Loucy (cell line): ENCODE data around the gene TRANK1.

Source experiments
- H2AFZ ChIP-seq: fragments of 200-600 bp; sonication (generic); 2 replicates; pipeline ENCODE4 v1.6.0; 2016; ENCODE audit warnings: antibody characterized with exemption, mild to moderate bottlenecking, low read length, moderate library complexity
- H3F3A ChIP-seq: fragments of 200-600 bp; 2 replicates; pipeline ENCODE4 v1.6.0; 2016; ENCODE audit warnings: antibody characterized with exemption, low read depth, mild to moderate bottlenecking
- H3K27me3 ChIP-seq: fragments of 200-600 bp; sonication (generic); 2 replicates; pipeline ENCODE4 v1.6.1; 2014; ENCODE audit warnings: low read length, mild to moderate bottlenecking; ENCODE audit not compliant: insufficient read depth, poor library complexity, severe bottlenecking
- H3K36me3 ChIP-seq: fragments of 200-600 bp; sonication (generic); 2 replicates; pipeline ENCODE4 v1.6.1; 2016; ENCODE audit warnings: low read length; ENCODE audit not compliant: insufficient read depth
- H3K4me1 ChIP-seq: fragments of 200-600 bp; sonication (generic); 2 replicates; pipeline ENCODE4 v1.5.1; 2014; ENCODE audit warnings: low read length, mild to moderate bottlenecking; ENCODE audit not compliant: insufficient read depth, poor library complexity, severe bottlenecking
- H3K4me2 ChIP-seq: fragments of 200-600 bp; sonication (generic); 2 replicates; pipeline ENCODE4 v1.6.0; 2014; ENCODE audit warnings: antibody characterized with exemption, low read length, low read depth, mild to moderate bottlenecking; ENCODE audit not compliant: poor library complexity, severe bottlenecking
- H3K4me3 ChIP-seq: fragments of 200-600 bp; sonication (generic); 2 replicates; pipeline ENCODE4 v1.5.1; 2014; ENCODE audit warnings: low read length, mild to moderate bottlenecking, mixed read lengths; ENCODE audit not compliant: poor library complexity, severe bottlenecking
- H3K79me2 ChIP-seq: fragments of 200-600 bp; sonication (generic); 2 replicates; pipeline ENCODE4 v1.6.1; 2014; ENCODE audit warnings: low read length; ENCODE audit not compliant: insufficient read depth
- H3K9ac ChIP-seq: fragments of 200-600 bp; sonication (generic); 2 replicates; pipeline ENCODE4 v1.6.0; 2014; ENCODE audit warnings: mild to moderate bottlenecking, low read depth, low read length, moderate library complexity; ENCODE audit not compliant: poor library complexity, severe bottlenecking
- H3K9me2 ChIP-seq: fragments of 200-600 bp; sonication (generic); replicated peaks from 2 replicates; pipeline ENCODE4 v1.6.1; 2016; ENCODE audit warnings: low read depth, low read length, mixed read lengths
- H3K9me3 ChIP-seq: fragments of 200-600 bp; sonication (generic); 2 replicates; pipeline ENCODE4 v1.6.1; 2014; ENCODE audit warnings: mild to moderate bottlenecking, antibody characterized with exemption, low read length, low read depth; ENCODE audit not compliant: insufficient read depth
- H4K20me1 ChIP-seq: fragments of 200-600 bp; sonication (generic); 2 replicates; pipeline ENCODE4 v1.6.0; 2014; ENCODE audit warnings: antibody characterized with exemption, low read length, mild to moderate bottlenecking; ENCODE audit not compliant: insufficient read depth, poor library complexity, severe bottlenecking
- CTCF ChIP-seq: fragments of 200-600 bp; sonication (generic); conservative IDR thresholded peaks from 2 replicates; pipeline ENCODE4 v1.5.1; 2014; ENCODE audit warnings: mild to moderate bottlenecking, antibody characterized with exemption, low read length
- EZH2phosphoT487 ChIP-seq: fragments of 200-600 bp; IDR thresholded peaks from 2 replicates; pipeline ENCODE4 v1.6.1; 2018; ENCODE audit warnings: antibody characterized with exemption, mild to moderate bottlenecking, moderate library complexity, borderline replicate concordance

TRANK1 gene

GRCh38 chr3:36928220-36928619, 16.6 kb downstream of the TRANK1 start:
- TF ChIP-seq CTCF (no peak), EZH2phosphoT487 (no peak)
- Histone ChIP-seq H3K4me2 (no peak overlapping the region), H3K79me2 (no peaks in the 10 kb centered on the region), H3F3A (no peaks in the 10 kb centered on the region), H3K36me3 (no peaks in the 10 kb centered on the region), H3K9me2 (no peaks in the 10 kb centered on the region), H3K9me3 (no peaks in the 10 kb centered on the region), H3K4me1 (peaks cover 16% of the 10 kb centered on the region), H2AFZ (no peak overlapping the region), H3K4me3 (no peak overlapping the region), H3K9ac (no peak overlapping the region), H4K20me1 (no peaks in the 10 kb centered on the region), H3K27me3 (no peaks in the 10 kb centered on the region)

GRCh38 chr3:36926292-36926897, 18.5 kb downstream of the TRANK1 start:
- Histone ChIP-seq H3K9me2 (no peaks in the 10 kb centered on the region), H2AFZ (no peak overlapping the region), H3K4me3 (no peak overlapping the region), H3K9ac (no peak overlapping the region), H3K4me1 (peaks cover 23% of the 10 kb centered on the region), H3K4me2 (no peak overlapping the region), H3K79me2 (no peaks in the 10 kb centered on the region), H3K9me3 (peaks cover 2% of the 10 kb centered on the region; the same call in 1 of the 2 replicates), H3K36me3 (no peaks in the 10 kb centered on the region), H3K27me3 (no peaks in the 10 kb centered on the region), H4K20me1 (no peaks in the 10 kb centered on the region), H3F3A (no peaks in the 10 kb centered on the region; the same call in 1 of the 2 replicates)
- TF ChIP-seq CTCF (no peak), EZH2phosphoT487 (no peak)

GRCh38 chr3:36924744-36925521, 19.9 kb downstream of the TRANK1 start:
- Histone ChIP-seq H3K9me2 (no peaks in the 10 kb centered on the region), H2AFZ (peak overlapping the region; percentile 31), H3F3A (no peaks in the 10 kb centered on the region; the same call in 1 of the 2 replicates), H3K4me2 (no peak overlapping the region), H3K9me3 (peaks cover 7% of the 10 kb centered on the region; the same call in 1 of the 2 replicates), H3K9ac (no peak overlapping the region), H4K20me1 (no peaks in the 10 kb centered on the region), H3K4me3 (no peak overlapping the region), H3K4me1 (peaks cover 23% of the 10 kb centered on the region), H3K36me3 (no peaks in the 10 kb centered on the region), H3K27me3 (no peaks in the 10 kb centered on the region), H3K79me2 (no peaks in the 10 kb centered on the region)
- TF ChIP-seq CTCF (no peak), EZH2phosphoT487 (no peak)
